HG02970 (cell line): ENCODE results near the gene ABCC3.

ENCODE experiments used
- ATAC-seq: cut with Tn5 transposase; IDR thresholded peaks from one replicate; pipeline ENCODE4 v1.9.1; 2021; ENCODE audit warnings: mild to moderate bottlenecking, moderate library complexity, moderate number of reproducible peaks; ENCODE audit not compliant: unreplicated experiment, low FRiP score

ABCC3 gene

DNA sequence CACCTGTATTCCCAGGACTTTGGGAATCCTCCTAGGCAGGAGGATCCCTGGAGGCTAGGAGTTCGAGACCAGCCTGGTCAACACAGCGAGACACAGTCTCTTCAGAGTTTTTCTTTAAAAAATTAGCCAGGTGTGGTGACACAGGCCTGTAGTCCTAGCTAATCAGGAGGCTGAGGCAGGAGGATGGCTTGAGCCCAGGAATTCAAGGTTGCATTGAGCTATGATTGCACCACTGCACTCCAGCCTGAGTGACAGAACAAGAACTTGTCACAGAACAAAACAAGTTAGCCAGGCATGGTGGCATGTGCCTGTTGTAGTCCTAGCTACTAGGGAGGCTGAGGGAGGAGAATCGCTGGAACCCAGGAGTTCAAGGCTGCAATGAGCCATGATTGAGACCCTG lies 48.3 kb downstream of the ABCC3 start:
- no peak for ATAC-seq

DNA sequence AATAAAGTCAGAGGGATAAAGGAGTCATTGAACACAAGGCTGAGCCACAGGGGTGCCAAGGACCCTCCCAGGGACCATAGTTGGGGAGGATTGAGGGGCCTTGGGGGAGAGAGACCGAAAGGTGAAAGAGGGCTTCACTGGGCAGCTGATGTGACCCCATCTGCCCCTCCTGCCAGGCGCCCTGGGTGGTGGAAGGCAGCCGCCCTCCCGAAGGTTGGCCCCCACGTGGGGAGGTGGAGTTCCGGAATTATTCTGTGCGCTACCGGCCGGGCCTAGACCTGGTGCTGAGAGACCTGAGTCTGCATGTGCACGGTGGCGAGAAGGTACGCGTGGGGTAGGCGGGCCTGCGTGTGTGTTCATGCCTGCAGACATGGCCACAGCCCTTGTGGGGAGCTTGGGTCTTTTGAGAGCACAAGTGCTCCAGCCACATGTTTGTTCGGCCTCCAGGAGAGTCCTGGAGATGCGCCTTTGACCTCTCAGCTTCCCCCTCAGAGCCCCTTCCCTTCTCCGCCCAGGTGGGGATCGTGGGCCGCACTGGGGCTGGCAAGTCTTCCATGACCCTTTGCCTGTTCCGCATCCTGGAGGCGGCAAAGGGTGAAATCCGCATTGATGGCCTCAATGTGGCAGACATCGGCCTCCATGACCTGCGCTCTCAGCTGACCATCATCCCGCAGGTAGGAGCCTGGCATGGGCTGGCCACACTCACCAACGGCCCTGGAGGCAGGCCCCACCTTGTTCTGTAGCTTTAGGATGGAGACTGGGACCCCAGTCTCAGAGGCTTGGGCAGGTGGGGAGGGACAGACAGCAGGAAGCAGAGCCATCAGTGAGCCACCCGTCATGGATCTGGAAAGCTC lies 49.0 kb downstream of the ABCC3 start:
- ATAC-seq, result no peak

DNA sequence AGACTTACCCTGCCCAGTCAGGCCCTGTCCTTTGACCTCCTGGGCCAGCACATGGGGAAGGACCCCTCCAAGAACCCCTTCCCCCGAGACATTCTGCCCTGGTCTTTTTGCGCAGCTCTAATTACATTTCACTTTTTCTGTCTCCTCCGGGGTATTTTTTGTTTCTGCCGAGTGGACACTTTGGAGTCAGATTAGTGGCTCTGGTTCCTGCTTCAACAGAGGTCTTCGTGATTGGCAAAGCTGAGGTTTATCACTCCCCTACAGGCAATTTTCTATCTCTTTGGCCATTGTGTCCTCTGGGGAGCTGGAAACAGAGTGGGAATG lies 49.6 kb downstream of the ABCC3 start:
- no peak for ATAC-seq

DNA sequence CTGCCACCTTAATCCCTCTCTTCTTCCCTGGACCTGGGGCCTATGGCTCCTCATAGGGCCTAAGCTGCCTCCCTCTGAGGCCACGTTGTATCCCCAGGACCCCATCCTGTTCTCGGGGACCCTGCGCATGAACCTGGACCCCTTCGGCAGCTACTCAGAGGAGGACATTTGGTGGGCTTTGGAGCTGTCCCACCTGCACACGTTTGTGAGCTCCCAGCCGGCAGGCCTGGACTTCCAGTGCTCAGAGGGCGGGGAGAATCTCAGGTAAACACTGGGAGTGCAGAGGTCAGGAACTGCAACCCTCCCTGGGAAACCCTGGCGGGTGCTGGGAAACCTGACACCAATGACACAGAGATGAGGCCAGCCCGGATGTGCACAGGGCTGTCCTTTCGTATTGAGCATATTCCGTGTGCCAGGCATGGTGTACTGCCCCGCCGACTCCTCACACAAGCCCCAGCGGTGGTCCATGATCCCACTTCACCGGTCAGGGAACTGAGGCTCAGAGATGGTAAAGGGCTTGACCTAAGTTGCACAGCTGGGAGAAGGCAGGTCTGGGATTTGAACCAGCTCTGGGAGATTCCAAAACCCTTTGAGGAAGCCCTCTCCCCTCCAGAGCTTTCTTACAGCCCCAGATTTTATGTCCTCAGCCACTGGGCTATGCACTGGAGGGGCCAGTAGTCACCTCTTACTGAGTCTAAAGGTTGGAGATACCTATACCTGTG lies 50.1 kb downstream of the ABCC3 start:
- ATAC-seq, result no peak

DNA sequence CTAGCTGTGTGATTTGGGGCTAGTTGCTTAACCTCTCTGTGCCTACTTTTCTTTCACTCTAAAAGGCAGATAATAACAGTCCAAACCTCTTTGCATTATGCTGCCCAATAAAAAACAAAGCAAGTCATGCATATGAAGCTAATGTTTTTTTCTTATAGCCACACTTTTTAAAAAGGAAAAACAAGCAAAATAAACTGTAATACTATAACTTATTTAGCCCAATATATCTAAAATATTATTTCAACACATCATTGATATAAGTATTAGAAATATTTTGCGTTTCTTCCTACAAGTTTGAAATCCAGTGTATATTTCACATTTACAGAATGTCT lies 50.6 kb downstream of the ABCC3 start:
- no peak for ATAC-seq

DNA sequence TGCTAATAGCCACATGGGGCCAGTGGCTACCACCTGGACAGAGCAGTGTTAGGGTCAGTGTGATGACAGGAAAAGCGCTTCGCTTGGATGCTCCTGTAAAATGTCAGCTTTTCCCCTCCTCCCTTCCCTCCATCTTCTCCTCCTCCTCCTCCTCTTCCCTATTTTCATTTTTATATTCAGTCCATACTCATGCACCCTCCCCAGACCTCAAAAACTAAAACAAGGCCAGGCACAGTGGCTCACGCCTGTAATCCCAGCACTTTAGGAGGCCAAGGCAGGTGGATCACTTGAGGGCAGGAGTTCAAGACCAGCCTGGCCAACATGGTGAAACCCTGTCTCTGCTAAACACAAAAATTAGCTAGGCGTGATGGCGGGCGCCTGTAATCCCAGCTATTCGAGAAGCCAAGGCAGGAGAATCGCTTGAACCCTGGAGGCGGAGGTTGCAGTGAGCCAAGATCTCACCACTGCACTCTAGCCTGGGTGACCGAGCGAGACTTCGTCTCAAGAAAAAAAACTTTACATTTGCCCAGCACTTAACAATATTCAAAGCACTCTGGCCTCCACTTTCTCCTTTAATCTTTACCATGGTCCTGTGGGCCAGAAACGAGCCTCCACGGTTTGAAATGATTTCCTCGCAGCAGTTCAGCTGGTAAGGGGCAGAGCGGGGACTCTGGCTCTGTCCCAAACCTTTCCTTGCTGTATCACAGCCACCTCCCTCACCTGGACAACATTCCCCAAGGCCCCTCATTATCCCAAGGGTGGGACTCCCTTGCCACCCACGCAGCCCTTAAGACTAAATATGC lies 51.2 kb downstream of the ABCC3 start:
- no peak for ATAC-seq

DNA sequence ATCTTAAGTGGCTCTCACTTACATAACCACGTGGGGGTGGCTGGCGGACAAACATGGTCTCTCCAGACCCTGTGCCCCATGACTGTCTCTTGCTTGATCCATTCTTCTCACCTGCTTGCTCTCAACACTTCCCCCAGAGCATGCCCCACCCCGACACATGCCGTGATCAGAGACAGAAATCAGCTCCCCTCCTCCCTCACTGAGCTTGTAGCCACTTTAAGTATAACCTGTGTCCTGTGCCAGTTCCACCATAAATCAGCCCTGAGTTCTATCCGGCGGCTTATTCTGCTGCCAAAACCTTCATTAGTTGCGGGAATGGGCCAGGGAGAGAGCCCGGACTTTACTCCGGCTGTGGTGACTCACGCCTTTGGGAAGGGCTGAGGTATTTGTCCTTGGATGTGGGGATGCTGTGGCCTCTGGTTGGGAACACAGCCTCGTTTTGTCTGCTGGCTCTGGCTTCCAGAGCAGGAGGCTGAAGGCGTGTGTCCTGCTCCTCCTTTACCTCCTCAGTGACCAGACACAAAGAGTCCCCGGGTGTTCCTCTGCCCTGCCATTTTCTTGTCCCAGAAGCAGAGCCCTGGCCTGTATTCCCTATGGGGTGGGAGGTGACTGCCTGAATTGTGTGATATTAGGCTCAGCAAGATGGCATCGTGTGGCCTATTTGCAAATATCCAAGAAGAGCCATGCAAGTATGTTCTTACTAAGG lies 52.0 kb downstream of the ABCC3 start:
- no peak for ATAC-seq

DNA sequence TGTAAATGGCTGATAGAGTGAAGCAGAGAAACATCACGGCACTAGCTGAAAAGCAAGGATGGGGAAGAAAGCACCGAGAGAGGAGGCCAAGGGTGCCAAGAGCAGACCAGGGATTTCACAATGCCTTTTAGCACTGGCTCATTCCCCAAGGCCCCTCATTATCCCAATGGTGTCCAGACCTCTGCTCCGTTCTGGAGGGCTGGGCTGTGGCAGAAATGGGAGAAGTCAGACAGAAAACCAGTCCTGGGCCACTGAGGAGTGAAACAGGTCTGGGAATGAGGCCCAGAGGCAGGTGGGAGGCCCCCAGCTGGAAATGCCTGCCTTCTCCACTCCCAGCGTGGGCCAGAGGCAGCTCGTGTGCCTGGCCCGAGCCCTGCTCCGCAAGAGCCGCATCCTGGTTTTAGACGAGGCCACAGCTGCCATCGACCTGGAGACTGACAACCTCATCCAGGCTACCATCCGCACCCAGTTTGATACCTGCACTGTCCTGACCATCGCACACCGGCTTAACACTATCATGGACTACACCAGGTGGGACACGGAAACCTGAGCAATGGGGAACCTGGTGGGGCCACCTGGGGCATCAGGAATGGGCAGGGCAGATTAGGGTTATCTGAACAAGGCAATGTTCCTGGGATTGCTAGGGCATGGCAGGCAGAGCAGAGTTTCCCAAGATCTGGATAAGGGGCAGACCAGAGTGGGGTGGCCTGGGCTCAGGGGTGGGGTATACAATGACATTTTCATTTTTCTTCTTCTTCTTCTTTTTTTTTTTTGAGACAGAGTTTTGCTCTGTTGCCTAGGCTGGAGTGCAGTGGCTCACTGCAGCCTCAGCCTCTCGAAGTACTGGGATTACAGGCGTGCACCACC lies 52.8 kb downstream of the ABCC3 start:
- no peak for ATAC-seq

DNA sequence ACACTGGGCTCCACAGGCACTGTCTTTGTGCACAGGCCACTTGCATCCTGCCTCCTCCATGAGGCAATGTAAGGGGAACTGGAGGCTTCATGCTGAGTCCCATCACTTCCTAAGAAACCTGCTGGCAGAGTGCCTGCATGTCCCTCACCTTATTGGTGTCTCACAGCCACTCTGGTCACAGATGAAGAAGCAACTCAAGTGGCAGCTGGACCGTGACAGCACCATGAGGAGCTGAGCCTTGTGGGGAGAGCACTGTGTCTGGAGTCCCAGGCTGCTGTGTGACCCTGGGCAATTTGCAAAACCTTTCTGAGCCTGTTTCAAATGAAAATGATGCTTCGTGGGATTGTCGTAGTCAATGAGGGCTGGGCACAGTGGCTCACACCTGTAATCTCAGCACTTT lies 53.6 kb downstream of the ABCC3 start:
- no peak for ATAC-seq

DNA sequence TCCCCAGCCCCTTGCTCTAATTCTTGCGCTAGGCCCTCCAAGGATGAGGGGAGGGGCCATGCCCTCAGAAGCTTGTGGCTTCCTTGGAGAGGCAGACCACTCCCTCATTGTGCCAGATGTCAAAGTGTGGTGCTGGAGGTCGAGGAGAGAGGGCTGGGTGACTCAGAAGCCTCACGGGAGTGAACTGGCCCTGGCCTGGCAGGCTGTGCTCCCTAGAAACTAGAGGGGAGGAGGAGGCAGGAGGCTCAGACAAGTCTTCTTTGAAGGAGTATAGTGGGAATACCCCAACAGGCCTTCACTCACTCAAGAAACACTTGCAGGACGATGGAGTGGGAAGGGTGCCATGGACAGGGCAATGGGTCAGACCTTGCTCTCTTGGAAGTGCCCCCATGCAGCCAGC lies 54.6 kb downstream of the ABCC3 start:
- no peak for ATAC-seq

DNA sequence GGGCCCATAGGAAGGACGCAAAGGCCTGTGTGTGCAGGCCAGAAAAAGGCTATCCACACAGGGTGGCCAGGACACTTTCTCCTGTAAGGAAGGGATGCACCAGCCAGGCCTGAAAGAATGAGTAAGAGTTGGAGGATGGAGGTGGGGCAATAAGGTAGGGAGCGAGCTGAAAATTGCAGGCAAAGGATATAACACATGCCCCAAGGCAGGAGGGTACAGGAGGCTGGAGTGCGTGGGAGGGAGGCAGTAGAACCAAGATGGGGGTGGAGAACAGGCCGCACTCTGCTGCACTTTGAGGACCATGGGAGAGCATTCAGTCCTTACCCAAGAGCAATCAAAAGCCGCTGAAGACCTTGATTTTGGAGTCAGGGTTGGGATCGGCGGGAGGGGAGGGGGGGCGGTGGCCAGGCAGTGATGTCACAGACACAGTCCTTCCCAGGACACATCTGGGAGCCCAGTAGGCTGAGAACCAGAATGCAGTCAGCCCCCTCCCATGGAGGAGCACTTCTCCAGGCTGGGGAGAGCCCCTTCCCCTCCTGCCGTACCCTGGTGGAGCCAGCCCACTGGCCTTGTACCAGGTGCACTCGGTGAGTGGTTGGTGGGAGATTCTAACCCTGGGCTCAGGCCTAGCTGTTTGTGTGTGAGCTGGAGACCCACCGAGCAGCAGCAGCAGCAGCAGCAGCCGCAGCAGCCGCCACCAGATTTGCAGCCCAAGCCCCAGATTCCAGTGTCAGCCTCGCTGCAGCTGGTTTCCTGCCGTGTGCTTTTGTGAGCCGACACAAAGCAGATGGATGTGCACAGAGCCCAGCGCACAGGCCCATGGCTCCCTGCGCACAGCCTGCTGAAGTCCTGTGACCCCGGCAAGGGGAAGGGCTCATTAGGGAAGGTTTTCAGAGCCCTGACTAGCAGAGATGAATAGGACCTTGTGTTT lies 55.5 kb downstream of the ABCC3 start:
- no peak for ATAC-seq

DNA sequence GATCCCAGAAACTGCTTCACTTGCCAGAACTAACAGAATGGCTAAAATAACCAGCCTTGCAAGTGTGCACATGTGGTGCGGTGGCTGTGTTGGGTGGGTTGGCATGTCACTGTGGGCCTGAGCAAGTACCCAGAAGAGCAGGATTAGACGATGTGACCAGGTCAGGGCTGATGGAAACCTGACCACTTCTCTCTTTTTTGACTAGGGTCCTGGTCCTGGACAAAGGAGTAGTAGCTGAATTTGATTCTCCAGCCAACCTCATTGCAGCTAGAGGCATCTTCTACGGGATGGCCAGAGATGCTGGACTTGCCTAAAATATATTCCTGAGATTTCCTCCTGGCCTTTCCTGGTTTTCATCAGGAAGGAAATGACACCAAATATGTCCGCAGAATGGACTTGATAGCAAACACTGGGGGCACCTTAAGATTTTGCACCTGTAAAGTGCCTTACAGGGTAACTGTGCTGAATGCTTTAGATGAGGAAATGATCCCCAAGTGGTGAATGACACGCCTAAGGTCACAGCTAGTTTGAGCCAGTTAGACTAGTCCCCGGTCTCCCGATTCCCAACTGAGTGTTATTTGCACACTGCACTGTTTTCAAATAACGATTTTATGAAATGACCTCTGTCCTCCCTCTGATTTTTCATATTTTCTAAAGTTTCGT lies 56.3 kb downstream of the ABCC3 start:
- no peak for ATAC-seq

DNA sequence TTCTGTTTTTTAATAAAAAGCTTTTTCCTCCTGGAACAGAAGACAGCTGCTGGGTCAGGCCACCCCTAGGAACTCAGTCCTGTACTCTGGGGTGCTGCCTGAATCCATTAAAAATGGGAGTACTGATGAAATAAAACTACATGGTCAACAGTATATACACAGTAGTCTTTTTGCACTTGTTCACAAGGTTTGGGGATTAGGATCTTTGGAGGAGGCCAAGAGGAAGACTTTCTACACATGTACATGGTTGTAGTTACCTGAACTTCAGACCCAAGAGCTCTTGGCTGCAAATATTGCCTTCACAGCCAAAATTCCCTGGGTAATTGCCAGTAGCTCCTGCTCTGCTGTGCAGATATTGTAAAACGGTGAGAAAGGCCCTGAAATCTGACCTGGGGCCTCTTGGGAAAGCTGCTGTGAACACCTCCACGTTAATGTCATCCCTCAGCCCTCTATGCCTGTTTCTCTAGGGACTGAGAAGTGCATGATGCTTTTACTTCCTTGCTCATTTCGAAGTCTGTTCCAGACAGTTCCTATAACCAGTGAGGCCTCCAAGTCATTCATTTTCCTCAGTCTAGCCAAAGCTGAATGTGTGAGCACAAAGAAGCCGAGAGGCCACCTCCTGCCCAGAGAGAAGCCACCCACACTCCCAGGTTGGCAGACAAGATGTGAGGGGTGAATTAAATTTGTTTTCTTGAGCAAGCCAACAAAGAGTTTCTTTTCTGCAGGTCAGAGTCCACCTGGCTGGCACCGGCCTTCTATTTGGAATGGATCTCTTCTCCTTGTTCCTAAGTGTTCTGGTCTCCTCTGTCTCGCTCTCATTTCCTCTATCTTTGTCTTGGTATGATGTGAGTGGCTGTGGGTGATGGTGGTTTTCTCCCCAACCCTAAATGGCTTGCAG lies 57.1 kb downstream of the ABCC3 start:
- no peak for ATAC-seq

DNA sequence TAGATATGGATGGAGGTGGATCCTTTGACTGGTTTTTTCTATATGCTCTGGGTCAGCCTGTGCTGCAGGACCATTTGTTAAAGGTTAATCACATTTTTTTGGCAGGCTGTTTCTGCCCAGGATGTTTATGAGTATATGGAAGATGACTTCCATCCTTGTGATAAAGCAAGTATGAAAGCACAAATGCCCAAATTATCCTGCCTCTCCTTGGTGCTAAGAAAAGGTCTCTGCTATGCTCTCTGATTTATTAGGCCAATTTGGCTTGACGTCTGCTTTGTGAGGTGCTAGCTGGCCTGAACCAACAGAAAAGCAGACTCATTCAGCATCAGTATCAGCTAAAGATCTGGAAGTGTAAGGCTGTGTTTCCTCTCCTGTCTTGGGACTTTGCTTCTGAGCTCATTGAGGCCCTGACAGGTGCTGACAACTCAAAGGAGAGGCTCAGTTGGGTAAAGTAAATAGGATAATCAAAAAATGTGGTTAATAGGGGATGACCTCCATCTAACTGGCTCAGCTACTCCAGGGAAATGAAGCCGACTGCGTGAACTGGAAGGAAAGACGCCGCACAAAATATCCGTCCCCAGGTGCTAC lies 57.9 kb downstream of the ABCC3 start:
- ATAC-seq, result no peak

DNA sequence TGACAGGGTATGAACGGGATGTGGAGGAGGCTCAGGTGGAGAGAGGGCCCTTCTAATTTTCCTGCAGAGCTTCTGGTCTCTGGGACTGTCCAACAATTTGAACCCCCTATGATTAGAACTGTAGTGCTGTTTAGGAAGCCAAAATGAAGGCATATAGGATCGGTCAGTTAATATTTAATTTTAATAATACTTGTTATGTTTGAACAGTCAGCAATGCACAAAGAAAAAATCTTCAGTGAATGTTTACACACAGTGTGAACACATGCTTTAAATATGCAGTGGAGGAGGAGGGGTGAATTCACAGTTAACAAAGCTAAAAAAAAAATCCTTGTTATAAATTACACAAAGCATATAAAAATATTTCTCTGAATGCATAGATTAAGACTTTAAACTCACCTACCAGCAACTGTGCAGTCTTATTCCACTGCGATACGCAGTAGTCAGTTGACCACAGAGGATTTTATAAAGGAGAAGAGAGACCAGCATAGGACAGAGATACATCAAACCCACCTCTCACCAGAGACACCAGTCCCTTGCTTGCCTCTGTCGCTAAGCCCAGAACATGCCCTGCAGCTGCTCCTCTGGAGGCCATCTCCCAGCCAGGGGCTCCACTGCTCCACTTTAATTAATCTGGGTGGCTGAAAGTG lies 58.5 kb downstream of the ABCC3 start:
- no peak for ATAC-seq

DNA sequence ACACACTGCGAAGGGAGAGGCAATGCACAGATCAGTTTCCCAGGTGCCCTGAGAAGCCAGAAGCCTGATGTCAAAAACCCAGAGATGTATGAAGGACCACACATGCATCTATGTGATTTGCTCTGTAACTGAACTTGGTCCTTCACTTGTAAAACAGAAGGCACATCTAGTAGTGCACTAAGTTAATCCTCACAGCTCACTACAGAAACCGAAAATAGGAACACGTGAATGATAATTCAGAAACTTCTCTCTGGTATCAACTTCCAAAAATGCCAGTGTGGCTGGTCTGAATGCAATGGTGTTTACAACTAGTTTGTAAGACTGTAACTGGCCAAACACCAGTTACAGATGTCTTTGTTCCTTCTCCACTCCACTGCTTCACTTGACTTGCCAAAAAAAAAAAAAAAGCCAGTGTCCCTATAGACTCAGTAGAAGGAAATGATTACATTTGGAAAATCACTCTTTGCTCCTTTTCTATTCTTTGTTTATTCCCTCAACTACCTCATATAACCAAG lies 61.7 kb downstream of the ABCC3 start:
- ATAC-seq, result no peak
